Calu3 (cell line): ENCODE measurements around the gene HIRA. TPM values are rescaled to one million over a fixed set of nuclear protein-coding genes. Genes with fewer than 3 reads are reported as not detected.

Experiments used
- BruUV-seq: library from RNA; stranded (reverse); fragments of 400-500 nt; replicated peaks from 2 replicates; lab custom pipeline; 2021; lab: Mats Ljungman, UMichigan
- CTCF ChIA-PET: fragments of 300-600 bp; sonication (Branson Sonifier 250); formaldehyde crosslinking; loops from one replicate; lab custom pipeline; 2022; ENCODE audit warnings: antibody characterized with exemption; lab: Charles Lee
- DNase-seq: peaks from one replicate; pipeline ENCODE4 v3.0.0; 2022
- H3K27ac Mint-ChIP-seq: one replicate; pipeline ENCODE4 v1.8.0; 2022; ENCODE audit warnings: mixed read lengths; ENCODE audit not compliant: unreplicated experiment
- H3K27me3 Mint-ChIP-seq: one replicate; pipeline ENCODE4 v1.8.0; 2022; ENCODE audit warnings: mixed read lengths; ENCODE audit not compliant: unreplicated experiment
- H3K36me3 Mint-ChIP-seq: one replicate; pipeline ENCODE4 v1.8.0; 2022; ENCODE audit warnings: mild to moderate bottlenecking, moderate library complexity, mixed read lengths; ENCODE audit not compliant: insufficient read depth, unreplicated experiment
- H3K4me1 Mint-ChIP-seq: one replicate; pipeline ENCODE4 v1.8.0; 2022; ENCODE audit warnings: mild to moderate bottlenecking, low read depth, mixed read lengths; ENCODE audit not compliant: unreplicated experiment
- H3K4me3 Mint-ChIP-seq: one replicate; pipeline ENCODE4 v1.8.0; 2022; ENCODE audit warnings: mild to moderate bottlenecking, low read depth, moderate library complexity, mixed read lengths; ENCODE audit not compliant: unreplicated experiment
- H3K9me3 Mint-ChIP-seq: one replicate; pipeline ENCODE4 v1.8.0; 2022; ENCODE audit warnings: low read depth, mixed read lengths; ENCODE audit not compliant: unreplicated experiment
- CTCF ChIP-seq: fragments of 200-600 bp; IDR thresholded peaks from one replicate; pipeline ENCODE4 v1.8.0; 2022; ENCODE audit warnings: antibody characterized with exemption; ENCODE audit not compliant: unreplicated experiment
- intact Hi-C: fragments of 100-400 bp; cut with micrococcal nuclease; formaldehyde crosslinking; loops from one replicate; pipeline ENCODE4 v1.10.0; 2022; ENCODE audit not compliant: unreplicated experiment
- total RNA-seq: library from RNA; stranded (reverse); gene quantifications from 2 replicates; pipeline ENCODE4 v1.2.3, GENCODE V29; 2022

Gene HIRA
- total RNA-seq, 1 experiment from 2014 or later, result 36.4 TPM

- no peak for TF ChIP-seq CTCF
- CTCF ChIA-PET, result no interaction called here
- H3K36me3 Mint-ChIP-seq, result peaks cover 20% of the 10 kb centered on the region
- H3K4me1 Mint-ChIP-seq, result peaks cover 9% of the 10 kb centered on the region
- H3K27me3 Mint-ChIP-seq, result peaks cover 48% of the 10 kb centered on the region
- intact Hi-C loops, result no loop called here
- H3K4me3 Mint-ChIP-seq, result no peak overlapping the region
- no peak overlapping the region for H3K27ac Mint-ChIP-seq
- no peaks in the 10 kb centered on the region for H3K9me3 Mint-ChIP-seq
- no peak for DNase-seq
- no TSS peak for BruUV-seq
These were observed 143.6 kb downstream of the HIRA start for GRCh38 chr22:19287889-19288288.

- intact Hi-C loops, result no loop called here
- no TSS peak for BruUV-seq
- DNase-seq, result no peak
- peaks cover 13% of the 10 kb centered on the region for H3K36me3 Mint-ChIP-seq
- H3K27ac Mint-ChIP-seq, result no peak overlapping the region
- H3K27me3 Mint-ChIP-seq, result peaks cover 48% of the 10 kb centered on the region
- H3K9me3 Mint-ChIP-seq, result no peaks in the 10 kb centered on the region
- H3K4me3 Mint-ChIP-seq, result no peak overlapping the region
- peaks cover 9% of the 10 kb centered on the region for H3K4me1 Mint-ChIP-seq
- CTCF ChIA-PET, result interaction anchor here (0.5 kb wide), 1 partner anchor 349 kb away, joined by 4 read pairs; no protein-coding TSS in a partner anchor
- TF ChIP-seq CTCF, result no peak
These were observed 144.3 kb downstream of the HIRA start for GRCh38 chr22:19287076-19287707.

DNA sequence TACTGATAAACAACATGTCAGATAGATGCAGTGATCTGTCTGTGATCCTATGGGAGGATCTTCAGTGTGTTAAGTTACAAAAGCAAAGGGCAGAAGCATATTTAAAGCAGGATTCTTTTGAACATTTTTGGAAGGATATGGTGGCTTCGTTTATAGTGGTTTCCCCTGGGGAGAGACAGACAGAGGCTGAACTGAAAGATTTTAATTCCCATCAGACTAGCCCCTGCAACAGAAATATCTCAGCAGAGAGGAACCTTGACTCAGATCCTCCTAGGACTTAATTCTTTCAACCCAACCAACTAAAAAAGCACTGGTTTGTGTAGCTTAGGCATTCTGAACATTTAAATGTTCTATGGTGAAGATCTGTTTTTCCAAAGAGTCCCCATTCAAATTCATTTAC, 145.7 kb downstream of the HIRA start:
- Mint-ChIP-seq H3K9me3 (no peaks in the 10 kb centered on the region), H3K4me1 (peaks cover 9% of the 10 kb centered on the region), H3K4me3 (no peak overlapping the region), H3K36me3 (peaks cover 3% of the 10 kb centered on the region), H3K27me3 (peaks cover 44% of the 10 kb centered on the region), H3K27ac (no peak overlapping the region)
- BruUV-seq, result no TSS peak
- intact Hi-C loops, result no loop called here
- DNase-seq, result no peak
- CTCF ChIA-PET, result no interaction called here
- no peak for TF ChIP-seq CTCF

Other genes with a start within 250 kb of the HIRA start
- 2.9 and 4.4 TPM in 2 replicates for gene CLTCL1, start 140.0 kb downstream of the HIRA start, total RNA-seq
- gene MRPL40, start 812 bp upstream of the HIRA start, total RNA-seq, result 38.0 and 38.6 TPM in 2 replicates
- 15.7 and 17.7 TPM in 2 replicates for gene C22orf39, start 16.0 kb upstream of the HIRA start, total RNA-seq
- gene UFD1, start 47.5 kb upstream of the HIRA start, total RNA-seq, result 87.8 and 95.7 TPM in 2 replicates
- 45.0 and 52.8 TPM in 2 replicates for gene CDC45, start 48.2 kb upstream of the HIRA start, total RNA-seq
- not detected in 2 replicates for gene CLDN5, start 92.7 kb upstream of the HIRA start, total RNA-seq